Heart right ventricle (tissue), 16 donors: ENCODE data around the gene CA7. TPM values are rescaled to one million over a fixed set of nuclear protein-coding genes. Genes with fewer than 3 reads are reported as not detected.

ENCODE experiments used
- ATAC-seq, 8 donors: fragments of 200-7000 bp; cut with Tn5 transposase; one replicate each; pipeline ENCODE4 v1.9.1; 2020; ENCODE audit warnings: mild to moderate bottlenecking in 8 of 8, moderate library complexity in 8 of 8, moderate number of reproducible peaks in 1 of 8
- DNase-seq, 2 donors: peaks; one replicate each; pipeline ENCODE4 v3.0.0-alpha.2; 2020
- H3K27ac ChIP-seq, 10 donors: fragments of 200-600 bp; sonication (generic) in 2 of 10; one replicate each; pipeline versions ENCODE4 v1.5.0 to v1.8.0; 2020 to 2022; ENCODE audit warnings: mild to moderate bottlenecking in 3 of 10
- H3K27me3 ChIP-seq, 7 donors: fragments of 200-600 bp; one replicate each; pipeline ENCODE4 v1.8.0; 2021 to 2022; ENCODE audit warnings: mild to moderate bottlenecking in 2 of 7
- H3K36me3 ChIP-seq, 9 donors: fragments of 200-600 bp; sonication (generic) in 1 of 9; one replicate each; pipeline versions ENCODE4 v1.5.0 to v1.8.0; 2020 to 2022; ENCODE audit warnings: mild to moderate bottlenecking in 2 of 9
- H3K4me1 ChIP-seq, 9 donors: fragments of 200-600 bp; sonication (generic) in 1 of 9; one replicate each; pipeline versions ENCODE4 v1.5.0 to v1.8.0; 2020 to 2022; ENCODE audit warnings: mild to moderate bottlenecking in 4 of 9
- H3K4me3 ChIP-seq, 10 donors: fragments of 200-600 bp; sonication (generic) in 2 of 10; one replicate each; pipeline versions ENCODE4 v1.5.0 to v1.8.0; 2020 to 2022; ENCODE audit warnings: mild to moderate bottlenecking in 7 of 10, moderate library complexity in 2 of 10
- H3K9me3 ChIP-seq, 11 donors: fragments of 200-600 bp in 10 of 11; sonication (generic) in 2 of 11; one replicate each; pipeline versions ENCODE4 v1.5.0 to v1.8.0; 2013 to 2022; ENCODE audit warnings: mild to moderate bottlenecking in 2 of 11, control low read depth in 1 of 11, moderate library complexity in 1 of 11
- CTCF ChIP-seq, 9 donors: fragments of 200-600 bp; sonication (generic) in 2 of 9; IDR thresholded peaks; one replicate each; pipeline versions ENCODE4 v1.5.0 to v1.8.0; 2021 to 2022; ENCODE audit warnings: antibody characterized with exemption in 9 of 9, mild to moderate bottlenecking in 5 of 9, moderate library complexity in 1 of 9
- WGBS, 2 donors: extraction: QIAGEN DNeasy Blood & Tissue Kit; methylation state at CpG; one replicate each; pipeline ENCODE4 v1.1.7; 2013; ENCODE audit warnings: inconsistent platforms in 1 of 2; 5-methylcytosine and 5-hydroxymethylcytosine counted together
- intact Hi-C, 10 donors: fragments of 100-400 bp; cut with DNase I; formaldehyde crosslinking; loops; one replicate each; pipeline versions ENCODE4 v1.11.1 to v1.14.2; 2022
- polyA plus RNA-seq, 2 donors: library from polyadenylated mRNA; stranded (reverse); fragments of 200-250 nt; gene quantifications; one replicate each; pipeline ENCODE4 v1.2.3, GENCODE V29; 2013
- total RNA-seq, 10 donors: library from RNA; stranded (reverse); fragmentation: NEBNext Ultra II Directional in 3 of 10; extraction: Animal tissue kit (Norgen Biotek cat#: 25700) in 3 of 10; gene quantifications; one replicate each; pipeline versions ENCODE4 v1.2.1 to v1.2.4, GENCODE V29; 2021 to 2023
- donor health status: Arrhythmogenic right ventricular cardiomyopathy.
- donor health status: ischemic (EF 13 %, LVEDD 7.1; RV severe dilation, severe dysfunction).
- donor health status: healthy with polysubstance abuse.
- donor health status: DM: no; HTN: yes; CAD: no.
- donor health status: DM: no; HTN: no; CAD: no.
- donor health status: ischemic (EF 25% LVEDD 6.9; RV normal size, moderate dysfunction).
- donor health status: ischemic (EF 25% LVEDD 5.7; RV mildly dilated, moderate dysfunction).
- donor health status: healthy.
- donor health status: DM: yes; HTN: yes; CAD: no.
- donor health status: Ischemic cardiomyopathy.
- donor health status: ischemic (EF 35%, LVEDD 5.7; RV mildly dilated, moderate dysfunction).
- donor health status: nonischemic (EF 11% LVEDD 7.7; RV severe dilation, severe dysfunction).
- donor health status: DM: yes; HTN: yes; CAD: no.
- donor health status: PGD.
- donor health status: ischemic (EF 29% LVEDD 5.4; RV normal size, mild dysfunction).
- donor health status: nonischemic (EF 23%, LVEDD 6.1; RV moderate dilation, normal function).

Gene CA7
- total and polyA plus RNA-seq, 12 donors: not detected

DNA sequence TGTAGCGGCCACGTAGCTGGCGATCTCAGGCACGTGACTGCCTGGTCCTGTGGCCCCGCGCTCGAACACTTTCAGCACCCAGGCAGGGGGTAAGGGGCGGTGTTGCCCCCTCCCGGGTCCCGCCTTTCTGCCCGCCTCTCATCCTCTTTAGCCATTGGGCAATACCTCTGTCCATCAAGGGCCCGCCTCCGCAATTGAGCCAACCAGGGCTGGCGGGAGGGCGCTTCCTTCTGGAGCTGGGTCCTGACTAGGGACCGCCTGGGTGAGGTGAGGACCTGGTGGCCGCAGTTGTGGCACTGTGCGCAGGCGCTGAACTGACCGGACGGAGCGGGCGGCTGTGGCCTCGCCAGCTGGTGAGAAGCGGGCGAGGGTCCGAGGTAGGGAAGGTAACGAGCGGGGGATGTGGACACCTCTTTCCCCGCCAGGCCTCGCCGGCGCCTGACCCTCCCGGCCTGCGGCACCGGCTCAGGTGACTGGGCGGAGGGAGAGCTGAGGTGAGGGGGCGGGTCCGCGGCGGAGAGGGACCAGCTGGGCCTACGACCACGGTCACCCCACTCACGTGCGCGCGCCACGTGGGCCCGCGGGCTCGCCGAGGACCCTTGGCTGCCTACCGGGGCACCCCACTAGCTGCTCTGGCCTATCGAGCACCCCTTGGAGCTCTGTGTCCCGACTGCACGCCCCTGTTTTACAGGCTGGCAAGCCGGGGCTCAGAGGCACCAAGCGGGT is 36.2 kb downstream of the CA7 start, which contains the start of gene PDP2:
PDP2 (plus strand) TSS at position 228 of the 726 bp plus-strand sequence. CDS start 3,770 bp downstream, outside the sequence.
- Histone ChIP-seq H3K4me3 (peak within 1 kb of the TSS; percentile 70 to 97 (median 86)), H3K36me3 (peaks cover 0 to 25% (median 7%) of the 10 kb centered on the region in 9 donors), H3K27ac (peak within 1 kb of the TSS in 9 of 10 donors; percentile 10 to 75 (median 57)), H3K4me1 (peaks cover 0 to 25% (median 9%) of the 10 kb centered on the region in 9 donors), H3K27me3 (no peaks in the 10 kb centered on the region), H3K9me3 (no peaks in the 10 kb centered on the region)
- TF ChIP-seq CTCF (IDR thresholded peaks at IDR 0.05): no peak
- DNase-seq: peak; percentile 90 to 96
- peak; percentile 96 to 98 (median 98) for ATAC-seq
- WGBS, 2 donors: 0% methylated on average over 58 of the region's 58 CpGs
- intact Hi-C loops: no loop called here

DNA sequence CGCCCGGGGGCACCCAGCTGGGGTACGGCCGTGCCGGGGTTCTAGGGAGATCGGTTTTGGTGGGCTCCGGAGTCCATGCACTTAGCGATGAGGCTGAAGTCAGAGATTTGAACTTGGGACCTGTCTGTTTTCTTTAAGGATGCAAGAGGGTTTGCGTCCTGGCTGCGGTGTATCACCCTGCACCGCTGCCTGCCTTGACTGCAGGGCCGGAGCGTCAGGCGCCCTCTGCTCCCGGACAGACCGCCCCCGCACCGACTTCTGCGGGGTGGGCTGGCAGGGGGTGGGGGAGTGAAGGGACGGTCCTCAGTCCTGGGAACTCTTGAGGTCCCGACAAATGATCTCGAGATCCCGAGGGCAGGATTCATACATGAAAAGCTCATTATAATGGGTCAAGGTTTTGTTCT is 36.8 kb downstream of the CA7 start:
- Histone ChIP-seq H3K4me1 (peaks cover 0 to 25% (median 9%) of the 10 kb centered on the region in 9 donors), H3K4me3 (peak overlapping the region; percentile 70 to 97 (median 86)), H3K27ac (peak overlapping the region in 7 of 10 donors; percentile 10 to 75 (median 57)), H3K27me3 (no peaks in the 10 kb centered on the region), H3K9me3 (no peaks in the 10 kb centered on the region), H3K36me3 (peaks cover 0 to 30% (median 9%) of the 10 kb centered on the region in 9 donors)
- WGBS, 2 donors: 3 to 4% methylated on average over 23 of the region's 23 CpGs
- ATAC-seq: peak in 4 of 8 donors; percentile 11 to 42 (median 24)
- TF ChIP-seq CTCF (IDR thresholded peaks at IDR 0.05): no peak
- intact Hi-C loops: no loop called here
- DNase-seq: no peak

DNA sequence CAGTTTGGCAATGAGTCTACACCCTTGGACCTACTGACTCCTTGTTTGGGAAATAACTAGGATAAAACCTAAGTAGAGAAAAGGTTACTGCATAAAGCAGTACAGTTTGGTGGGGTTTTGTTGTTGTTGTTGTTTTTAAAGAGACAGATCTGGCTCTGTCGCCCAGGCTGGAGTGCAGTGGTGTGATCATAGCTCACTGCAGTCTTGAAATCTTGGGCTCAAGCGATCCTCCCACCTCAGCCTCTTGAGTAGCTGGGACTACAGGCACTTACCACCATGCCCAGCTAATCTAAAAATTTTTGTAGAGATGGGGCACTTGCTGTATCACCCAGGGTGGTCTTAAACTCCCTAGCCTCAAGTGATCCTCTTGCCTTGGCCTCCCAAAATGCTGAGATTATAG is 37.3 kb downstream of the CA7 start:
- H3K4me3 ChIP-seq: peak overlapping the region in 5 of 10 donors; percentile 77 to 90 (median 84)
- no peak for ATAC-seq
- H3K9me3 ChIP-seq: no peaks in the 10 kb centered on the region
- DNase-seq: no peak
- H3K27ac ChIP-seq: peak overlapping the region in 1 of 10 donors; percentile 66
- peaks cover 0 to 36% (median 13%) of the 10 kb centered on the region in 9 donors for H3K36me3 ChIP-seq
- H3K27me3 ChIP-seq: no peaks in the 10 kb centered on the region
- WGBS, 2 donors: 75 to 85% methylated on average over 2 of the region's 2 CpGs
- intact Hi-C loops: no loop called here
- no peak for TF ChIP-seq CTCF (IDR thresholded peaks at IDR 0.05)
- peaks cover 0 to 25% (median 9%) of the 10 kb centered on the region in 9 donors for H3K4me1 ChIP-seq

DNA sequence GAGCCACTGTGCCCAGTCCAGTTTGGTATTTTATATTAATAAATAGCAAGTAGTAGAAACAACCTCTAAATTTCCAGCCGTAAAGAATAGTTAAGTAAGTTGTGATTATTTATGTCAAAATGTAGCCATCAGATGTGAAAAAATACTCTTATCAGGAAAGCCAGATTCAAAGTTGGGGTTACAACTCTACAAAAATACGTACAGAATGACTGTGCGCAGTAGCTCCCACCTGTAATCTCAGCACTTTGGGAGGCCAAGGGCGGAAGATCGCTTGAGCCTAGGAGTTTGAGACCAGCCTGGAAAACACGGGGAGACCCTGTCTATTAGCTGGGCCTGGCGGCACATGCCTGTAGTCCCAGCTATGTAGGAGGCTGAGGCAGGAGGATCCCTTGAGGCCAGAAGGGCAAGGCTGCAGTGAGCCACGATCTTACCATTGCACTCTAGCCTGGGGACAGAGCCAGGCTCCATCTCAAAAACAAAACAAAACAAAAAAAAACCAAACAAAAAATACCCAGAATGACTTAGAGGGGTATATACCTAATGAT is 37.8 kb downstream of the CA7 start:
- Histone ChIP-seq H3K27ac (no peak overlapping the region), H3K27me3 (no peaks in the 10 kb centered on the region), H3K36me3 (peaks cover 0 to 41% (median 13%) of the 10 kb centered on the region in 9 donors), H3K4me1 (peaks cover 0 to 25% (median 9%) of the 10 kb centered on the region in 9 donors), H3K9me3 (no peaks in the 10 kb centered on the region), H3K4me3 (no peak overlapping the region)
- intact Hi-C loops: no loop called here
- DNase-seq: no peak
- TF ChIP-seq CTCF (IDR thresholded peaks at IDR 0.05): no peak
- no peak for ATAC-seq
- WGBS, 2 donors: 93 to 96% methylated on average over 8 of the region's 8 CpGs
